HT1080 (cell line): ENCODE data around the gene ATP13A4. TPM values are rescaled to one million over a fixed set of nuclear protein-coding genes. Genes with fewer than 3 reads are reported as not detected.

Experiments used
- DNase-seq: peaks from one replicate; pipeline ENCODE4 v3.0.0-alpha.2; 2015; ENCODE audit warnings: low read depth
- total RNA-seq: library from RNA; depleted of rRNA; stranded (reverse); fragments of >200 nt; shearing (Covaris generic); gene quantifications from 2 replicates; pipeline ENCODE4 v1.2.3, GENCODE V29; 2014

The ATP13A4 gene
- total RNA-seq, 1 experiment from 2014 or later, result not detected

DNA sequence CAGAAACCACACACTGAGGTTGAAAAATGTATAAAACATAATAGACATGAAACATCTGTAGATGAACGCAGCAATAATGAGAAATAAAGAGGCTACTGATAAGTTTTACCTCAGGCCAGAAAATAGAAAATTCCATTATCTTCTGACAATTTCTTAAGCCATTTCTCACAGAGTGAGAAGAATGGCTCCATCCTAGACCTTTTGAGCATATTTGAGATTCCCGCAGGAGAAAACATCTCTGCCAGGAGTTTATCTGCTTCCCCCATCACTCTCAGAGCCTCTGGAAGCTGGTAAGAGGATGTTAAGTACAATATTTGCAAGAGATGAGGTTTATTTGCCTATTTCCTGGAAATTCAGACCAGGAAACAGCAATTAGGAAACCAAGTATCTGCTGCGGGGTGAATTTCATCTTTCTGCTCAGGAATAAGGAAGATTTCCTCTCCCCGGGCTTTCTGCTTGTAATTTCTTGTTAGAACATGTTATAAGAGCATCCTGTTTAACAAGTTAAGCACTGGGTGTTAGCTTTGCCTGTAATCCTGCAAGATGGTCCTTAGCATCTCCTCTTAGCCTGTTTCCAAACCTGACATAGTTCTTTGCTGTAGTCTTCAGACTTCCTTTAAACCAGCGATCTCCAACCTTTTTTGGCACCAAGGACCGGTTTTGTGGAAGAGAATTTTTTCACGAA lies 54.8 kb downstream of the ATP13A4 start:
- no peak for DNase-seq

DNA sequence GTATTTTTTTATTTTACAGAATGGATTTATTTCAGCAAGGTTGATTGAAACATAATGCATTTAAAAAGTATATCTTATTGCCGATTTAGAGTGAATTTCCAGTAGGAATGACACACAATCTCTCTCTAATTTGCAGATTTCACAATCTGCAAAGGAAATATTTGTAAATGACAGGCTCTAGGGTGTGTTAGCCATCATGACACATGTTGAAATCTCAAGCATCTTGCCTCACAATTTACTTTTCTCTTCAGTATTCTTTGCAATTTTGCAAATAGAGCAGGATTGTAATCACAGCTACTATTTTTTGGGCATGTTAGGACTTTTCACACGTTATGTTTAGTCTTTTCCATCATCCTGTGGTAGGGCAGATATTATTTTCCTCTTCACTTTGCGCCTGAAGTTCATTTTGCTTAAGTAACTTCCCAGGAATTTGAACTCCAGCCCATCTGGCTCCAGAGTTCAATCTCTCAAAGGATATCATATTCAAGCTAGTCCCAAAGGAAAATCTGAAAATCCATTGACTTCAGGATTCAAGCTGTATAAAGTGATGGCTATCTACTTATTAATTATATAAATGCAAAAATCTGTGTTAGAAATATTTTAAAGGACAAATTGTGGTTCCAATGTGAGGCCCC lies 55.4 kb downstream of the ATP13A4 start:
- no peak for DNase-seq

DNA sequence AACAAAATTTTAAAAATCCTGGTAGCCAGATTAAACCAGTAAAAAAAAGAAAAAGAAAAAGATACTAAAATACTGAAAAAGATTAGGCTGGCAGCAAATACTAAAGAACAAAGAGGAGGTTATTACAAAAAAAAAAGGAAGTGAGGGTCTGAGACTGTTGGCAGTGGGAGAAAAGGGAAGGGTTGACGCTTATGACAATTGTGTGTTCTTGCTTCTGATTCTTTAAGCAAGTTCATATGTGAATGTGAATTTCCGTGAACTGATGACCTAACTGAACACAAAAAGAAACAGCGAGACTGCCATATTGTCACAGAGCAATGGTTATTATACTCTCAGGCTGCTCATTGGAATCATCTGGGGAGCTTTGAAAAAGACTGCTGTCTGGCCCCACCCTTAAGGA lies 56.5 kb downstream of the ATP13A4 start:
- no peak for DNase-seq

DNA sequence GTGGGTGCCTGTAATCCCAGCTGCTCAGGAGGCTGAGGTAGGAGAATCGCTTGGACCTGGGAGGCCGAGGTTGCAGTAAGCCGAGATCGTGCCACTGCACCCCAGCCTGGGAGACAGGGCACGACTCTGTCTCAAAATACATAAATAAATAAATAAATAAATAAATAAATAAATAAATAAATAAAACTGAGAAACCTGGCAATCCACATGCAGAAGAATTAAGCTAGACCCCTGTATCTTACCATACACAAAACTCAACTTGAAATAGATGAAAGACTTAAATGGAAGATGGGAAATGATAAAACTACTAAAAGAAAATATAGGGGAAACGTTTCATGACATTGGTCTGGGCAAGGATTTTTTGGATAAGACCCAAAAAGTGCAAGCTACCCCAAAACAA lies 58.0 kb downstream of the ATP13A4 start:
- DNase-seq, result no peak

DNA sequence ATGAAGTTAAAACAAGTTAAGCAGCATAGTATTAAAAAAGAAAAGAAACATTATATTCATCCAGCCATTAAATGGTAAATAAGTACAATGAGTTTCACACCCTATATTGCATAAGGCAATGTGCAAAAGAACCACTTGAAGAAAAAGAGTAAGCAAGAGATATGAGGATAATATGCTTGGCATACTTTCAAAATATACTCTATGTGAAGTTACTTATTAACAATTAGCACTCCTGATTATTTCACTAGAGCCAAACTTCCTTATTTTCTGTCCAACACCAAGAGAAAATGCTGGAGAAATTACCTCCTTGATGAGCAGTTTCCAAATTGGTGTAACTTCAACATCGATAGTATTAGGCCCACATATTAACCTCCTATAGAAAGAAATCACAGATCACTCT lies 63.7 kb downstream of the ATP13A4 start:
- no peak for DNase-seq

DNA sequence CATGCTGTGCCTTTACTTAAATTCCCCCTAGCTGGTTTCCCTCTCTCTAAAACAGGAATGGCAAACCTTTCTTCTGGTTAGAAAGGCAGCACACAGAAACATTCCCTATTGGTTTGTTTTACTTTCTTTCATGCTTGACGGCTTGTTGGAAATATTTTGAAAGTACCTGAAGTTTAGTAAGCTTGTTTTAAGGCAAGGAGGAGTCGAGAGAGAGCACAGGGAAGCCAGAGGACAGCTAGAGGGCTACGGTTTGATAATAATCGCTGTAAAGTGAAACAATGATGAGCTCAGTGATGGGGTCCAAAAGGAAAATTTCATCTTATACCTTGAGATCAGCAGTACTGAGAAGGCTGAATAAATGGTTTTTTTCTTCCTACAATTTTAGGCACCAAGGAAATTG lies 64.1 kb downstream of the ATP13A4 start:
- no peak for DNase-seq

DNA sequence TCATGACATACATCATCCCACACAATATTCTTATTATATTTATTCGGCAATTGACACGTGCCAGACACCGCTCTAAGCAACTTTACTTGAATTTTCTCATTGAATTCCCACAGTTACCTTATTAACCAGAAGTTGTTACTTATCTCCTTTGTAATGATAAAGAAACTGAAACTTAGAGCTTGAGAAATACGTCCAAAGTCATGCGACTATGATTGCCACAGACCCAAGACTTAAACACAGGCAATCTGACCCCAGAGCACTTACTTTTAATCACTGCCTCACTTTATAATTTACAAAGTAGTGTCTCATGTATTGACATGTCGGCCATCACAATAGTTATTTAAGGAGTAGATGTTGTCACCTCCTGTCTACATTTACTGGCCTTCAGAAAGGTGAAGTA lies 64.7 kb downstream of the ATP13A4 start:
- no peak for DNase-seq

DNA sequence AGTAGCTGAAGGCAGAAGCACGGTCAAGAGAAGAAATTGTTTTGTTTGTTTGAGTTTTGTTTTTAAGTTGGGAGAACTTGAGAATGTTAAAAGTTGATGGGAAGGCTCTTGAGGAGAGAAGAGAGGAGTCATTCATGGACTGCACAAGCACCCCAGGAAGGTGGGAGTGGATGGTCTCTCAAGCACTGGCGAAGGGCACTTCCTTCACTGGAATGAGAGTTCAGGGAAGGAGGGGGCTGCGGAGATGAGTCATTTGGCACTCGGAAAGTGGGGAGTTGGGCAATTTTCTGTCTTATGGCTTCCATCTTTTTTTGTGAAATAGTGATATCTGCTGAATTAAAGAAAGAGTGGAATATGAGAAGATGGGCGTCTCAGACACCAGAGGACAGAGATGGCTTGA lies 66.0 kb downstream of the ATP13A4 start:
- DNase-seq, result peak; percentile 75

DNA sequence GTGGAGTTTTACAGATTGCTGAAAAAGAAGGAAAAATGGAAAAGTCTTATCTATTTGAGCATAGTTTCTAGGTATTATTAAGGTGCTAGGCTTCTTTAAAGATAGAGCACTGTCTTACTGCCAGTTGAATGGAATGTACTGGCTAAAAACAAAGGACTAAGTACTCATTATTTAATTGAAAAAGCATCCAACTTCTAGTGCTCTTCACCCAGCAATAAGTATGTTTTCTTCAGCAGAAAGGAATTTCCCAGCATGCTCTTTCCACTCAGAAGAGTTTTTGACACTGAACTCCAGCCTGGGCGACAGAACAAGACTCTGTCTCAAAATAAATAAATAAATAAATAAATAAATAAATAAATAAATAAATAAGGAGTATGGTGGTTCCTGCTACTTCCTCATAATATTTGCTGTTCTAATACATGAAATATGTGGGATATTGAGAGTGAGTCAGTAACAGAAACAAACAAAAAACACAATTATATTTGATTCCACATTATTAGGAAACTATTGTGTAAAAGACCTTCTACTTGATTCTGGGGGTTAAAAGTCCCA lies 70.6 kb downstream of the ATP13A4 start:
- DNase-seq, result no peak

DNA sequence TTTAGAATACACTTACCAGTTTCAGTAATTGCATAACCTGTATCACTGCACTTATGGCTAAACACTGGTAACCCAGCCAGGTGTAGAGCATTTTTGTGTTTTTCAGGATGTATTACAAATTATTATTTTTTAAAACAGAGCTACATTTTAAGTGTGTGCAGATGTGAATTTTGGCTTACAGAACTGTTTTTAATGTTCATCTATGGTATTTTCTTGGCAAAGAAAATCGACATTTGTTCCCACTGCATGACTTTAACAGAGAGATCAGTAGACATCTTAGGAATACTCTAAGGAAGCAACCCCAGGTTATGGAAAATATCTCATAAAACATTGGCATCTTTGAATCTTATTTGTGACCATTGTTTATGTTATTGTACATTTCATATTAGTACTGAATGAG lies 73.3 kb downstream of the ATP13A4 start:
- DNase-seq, result no peak

DNA sequence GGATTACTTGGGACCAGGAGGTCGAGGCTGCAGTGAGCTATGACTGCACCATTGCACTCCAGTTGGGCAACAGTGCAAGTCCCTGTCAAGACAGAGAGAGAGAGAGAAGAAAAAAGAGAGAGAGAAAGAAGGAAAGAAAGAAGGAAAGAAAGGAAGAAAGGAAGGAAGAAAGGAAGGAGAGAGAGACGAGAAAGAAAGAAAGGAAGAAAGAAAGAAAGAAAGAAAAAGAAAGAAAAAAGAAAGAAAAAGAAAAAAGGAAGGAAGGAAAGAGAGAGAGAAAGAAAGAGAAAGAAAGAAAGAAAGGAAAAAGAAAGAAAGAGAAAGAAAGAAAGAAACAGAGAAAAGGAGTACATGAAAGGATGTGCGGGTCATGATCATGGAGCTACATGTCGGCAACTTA lies 80.2 kb downstream of the ATP13A4 start:
- no peak for DNase-seq

DNA sequence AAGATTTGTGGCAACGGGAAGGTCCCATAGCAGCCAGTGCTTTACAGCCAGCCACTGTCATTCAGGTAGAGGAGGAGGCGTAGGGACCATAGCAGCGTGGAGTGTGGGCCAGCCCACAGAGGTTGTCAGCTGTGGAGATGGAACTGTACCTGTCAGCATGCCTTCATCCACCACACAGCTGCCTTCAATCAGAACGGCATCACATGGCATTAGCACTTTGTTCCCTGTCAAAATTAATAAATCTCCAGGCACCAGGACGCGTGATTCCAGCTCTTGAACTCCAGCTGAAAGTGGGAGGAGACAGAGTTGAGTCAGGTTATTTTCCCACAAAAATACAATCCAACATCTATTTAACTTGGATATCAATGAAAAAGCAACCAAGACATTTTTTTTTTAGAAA lies 84.0 kb downstream of the ATP13A4 start:
- DNase-seq, result no peak

DNA sequence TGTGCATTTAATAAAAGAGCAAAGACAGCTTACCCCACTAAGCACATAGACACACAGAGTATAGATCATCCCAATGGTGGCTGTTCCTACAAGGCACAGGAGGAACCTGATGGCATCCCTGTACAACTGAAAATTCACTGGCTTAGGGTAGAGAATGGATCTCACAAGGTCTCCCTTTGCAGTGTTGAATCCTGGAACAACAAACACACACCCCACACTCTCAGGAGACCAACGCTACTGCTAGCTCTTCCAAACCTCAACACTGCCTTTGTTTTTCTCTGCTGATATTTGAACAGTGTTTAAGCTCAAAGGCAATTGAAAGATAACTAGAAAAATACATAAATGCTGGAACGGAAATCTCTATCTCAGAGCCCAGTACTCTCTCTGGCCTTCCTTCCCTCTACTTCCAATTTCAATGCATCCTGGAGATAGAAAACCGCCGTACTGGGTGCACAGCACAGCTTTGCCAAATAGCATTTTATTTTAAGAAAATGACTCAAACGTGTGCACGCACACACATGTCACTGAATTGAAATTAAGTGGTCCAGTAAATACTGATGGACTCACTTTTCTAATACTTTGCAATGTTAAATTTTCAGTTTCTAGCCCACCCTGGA lies 88.6 kb downstream of the ATP13A4 start:
- no peak for DNase-seq

DNA sequence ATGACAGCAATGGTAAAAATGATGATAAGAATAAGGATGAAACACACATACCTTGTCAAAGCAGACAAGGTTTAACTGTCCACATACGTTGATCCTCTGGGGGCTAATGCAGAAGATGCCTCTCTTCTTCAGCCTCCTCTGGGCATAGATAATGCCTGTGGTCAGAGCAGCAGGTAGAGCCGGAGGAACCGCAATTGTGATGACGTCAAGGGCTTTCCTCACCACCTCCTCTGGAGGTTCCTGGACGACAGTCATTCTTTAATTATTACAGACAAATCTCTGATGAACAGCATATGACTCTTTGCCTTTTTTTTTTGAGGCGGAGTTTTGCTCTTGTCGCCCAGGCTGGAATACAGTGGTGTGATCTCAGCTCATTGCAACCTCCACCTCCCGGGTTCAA lies 89.8 kb downstream of the ATP13A4 start:
- DNase-seq, result no peak

DNA sequence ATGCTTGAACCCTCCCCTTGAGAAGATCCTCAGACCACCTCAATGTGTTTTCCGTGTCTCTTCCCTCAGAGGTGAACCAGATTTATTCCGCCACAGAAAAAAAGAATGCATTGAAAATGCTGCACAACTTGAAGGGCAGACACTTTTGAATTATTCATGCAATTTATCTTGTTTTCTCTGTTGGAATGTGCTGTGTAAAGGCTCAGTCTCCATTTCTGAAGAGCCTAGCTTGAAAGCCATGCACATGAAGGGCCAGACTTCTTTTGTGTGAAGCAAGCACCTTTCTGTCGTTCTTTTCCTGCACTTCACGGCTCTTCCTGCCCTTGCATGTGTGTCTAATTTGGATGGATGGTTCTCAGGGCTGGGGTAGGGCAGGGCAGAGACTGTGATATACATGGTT lies 97.2 kb downstream of the ATP13A4 start:
- no peak for DNase-seq

DNA sequence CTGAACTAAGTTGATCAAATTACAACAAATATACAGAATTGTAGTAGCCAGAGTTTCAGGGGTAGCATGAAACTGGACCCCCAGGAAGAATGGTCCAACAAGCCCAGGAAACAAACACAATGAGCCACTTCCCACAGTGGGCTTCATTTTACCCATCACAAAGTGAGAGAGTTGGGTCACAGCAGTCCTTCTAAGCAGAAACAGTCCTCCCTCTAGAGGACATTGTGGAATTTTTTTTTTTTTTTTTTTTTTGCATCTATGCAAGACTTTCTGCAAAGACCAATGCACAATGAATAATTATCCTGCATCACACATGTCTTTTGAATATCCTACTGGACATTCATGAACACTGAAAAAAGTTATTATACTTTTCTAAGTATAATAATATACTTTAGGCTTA lies 102.4 kb downstream of the ATP13A4 start:
- DNase-seq, result peak; percentile 36

DNA sequence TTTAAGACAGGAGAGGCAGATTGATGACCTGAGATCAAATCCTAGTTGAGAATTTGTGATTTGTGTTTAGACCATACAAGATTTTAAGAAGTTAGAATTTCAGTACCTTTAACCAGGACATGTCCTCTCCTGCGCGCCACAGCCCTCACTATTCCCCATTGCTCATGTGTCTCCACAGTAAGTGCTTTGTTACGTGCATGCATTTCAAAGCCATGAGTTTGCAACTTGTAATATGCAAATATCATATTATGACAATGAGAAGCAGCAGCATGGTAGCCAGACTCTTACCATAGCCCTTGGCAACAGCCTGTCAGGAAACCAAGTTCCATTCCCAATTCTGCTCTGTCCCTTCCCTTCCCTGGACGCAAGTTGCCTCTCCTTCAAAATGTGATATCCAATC lies 102.8 kb downstream of the ATP13A4 start:
- DNase-seq, result no peak

DNA sequence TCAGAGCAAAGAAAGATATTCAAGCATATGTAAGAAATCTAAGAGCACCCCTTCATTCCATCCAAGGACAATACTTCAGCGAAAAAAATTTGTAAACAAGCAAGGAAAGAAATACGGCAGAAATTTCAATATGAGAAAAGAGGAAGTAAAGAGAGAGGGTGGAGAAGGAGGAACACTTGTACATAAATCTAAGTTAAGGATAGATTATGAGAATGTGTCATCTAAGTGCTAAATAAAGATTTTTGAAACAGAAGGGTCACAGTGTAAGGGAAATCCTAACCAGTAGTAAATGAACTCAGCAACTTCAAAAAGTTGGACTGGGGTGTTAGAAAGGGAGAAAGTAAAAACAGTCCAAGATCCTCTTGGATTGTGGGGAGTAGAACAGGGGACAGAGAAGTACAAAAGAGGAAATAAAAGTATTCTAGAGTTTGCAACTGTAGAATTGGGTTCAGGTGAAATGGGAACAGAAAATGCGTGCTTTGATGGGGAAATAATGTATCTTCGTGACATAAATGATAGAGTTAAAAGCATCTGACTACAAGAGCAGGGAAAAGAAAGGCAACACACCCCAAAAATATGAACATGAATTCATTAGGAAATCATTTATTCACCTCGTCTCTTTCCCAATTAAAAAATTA lies 107.6 kb downstream of the ATP13A4 start:
- DNase-seq, result no peak

DNA sequence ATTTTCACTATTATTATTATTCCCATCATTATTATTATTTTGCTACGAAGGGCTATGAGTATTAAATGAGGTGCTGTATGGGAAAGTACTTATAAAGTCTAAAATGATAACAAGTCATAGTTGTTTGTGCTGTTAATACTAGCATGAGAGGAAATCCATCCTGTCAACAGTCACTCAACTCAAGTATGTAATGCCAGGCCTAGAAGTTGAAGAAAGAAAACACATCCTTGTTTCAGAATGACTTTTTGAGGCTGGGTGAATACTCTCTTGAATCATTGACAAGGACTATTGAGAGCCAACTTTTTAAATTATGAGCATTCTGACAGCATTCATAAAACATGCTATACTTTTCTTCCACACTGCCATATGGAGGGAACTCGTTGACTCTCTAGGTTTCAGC lies 115.3 kb downstream of the ATP13A4 start:
- no peak for DNase-seq

DNA sequence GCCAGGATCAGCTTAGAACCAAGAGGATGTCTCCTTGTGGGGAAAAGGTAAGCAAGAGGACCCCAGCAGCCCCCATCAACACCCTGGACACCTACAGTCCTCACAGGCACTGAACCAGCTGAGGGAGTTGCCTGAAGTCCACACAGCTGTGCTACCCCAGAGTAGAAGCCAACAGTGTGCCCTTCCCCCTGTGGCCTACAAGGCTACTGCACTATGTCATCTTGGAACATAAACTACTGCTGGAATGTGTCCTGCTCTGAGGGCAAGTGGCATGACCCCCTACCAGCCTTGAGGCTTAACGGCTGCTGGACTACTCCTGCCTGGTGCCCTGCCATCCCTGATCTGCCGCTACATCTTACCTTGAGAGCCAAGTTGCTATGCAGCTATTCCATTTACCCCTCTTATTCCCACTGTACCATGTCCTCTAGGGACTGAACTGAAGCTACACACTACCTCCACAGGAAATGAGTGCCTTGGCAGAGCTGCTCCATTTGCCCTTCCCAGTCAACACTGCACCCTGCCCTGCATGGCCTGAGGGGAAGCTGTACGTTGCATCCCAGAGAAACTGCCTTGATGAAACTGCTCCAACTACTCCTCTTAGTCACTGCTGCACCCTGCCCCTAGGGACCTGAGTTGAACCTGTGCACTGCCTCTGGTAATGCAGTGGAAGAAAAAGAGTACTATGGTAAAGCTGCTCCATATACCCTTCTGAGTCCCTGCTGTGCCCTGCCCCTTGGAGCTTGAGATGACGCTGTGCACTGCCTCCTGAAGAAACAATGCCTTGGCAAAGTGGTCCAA lies 135.9 kb downstream of the ATP13A4 start:
- no peak for DNase-seq

DNA sequence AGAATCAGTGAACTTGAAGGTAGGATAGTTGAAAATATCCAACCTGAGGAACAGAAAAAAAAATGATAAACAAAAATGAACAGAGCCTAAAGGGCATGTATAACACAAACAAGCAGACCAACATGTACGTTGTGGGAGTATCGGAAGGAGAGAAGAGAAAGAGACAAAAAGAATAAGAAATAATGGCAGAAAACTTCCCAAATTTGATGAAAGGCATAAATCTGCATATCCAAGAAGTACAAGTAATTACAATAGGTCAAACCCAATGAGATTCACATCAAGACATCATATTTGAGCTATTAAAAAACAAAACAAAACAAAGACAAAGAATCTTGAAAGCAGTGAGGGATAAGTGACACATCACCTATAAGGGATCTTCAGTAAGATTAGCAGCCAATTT lies 138.1 kb downstream of the ATP13A4 start:
- DNase-seq, result no peak
